LoVo (cell line): ENCODE data around the gene C1QTNF12.

ENCODE experiments used
- DNase-seq: peaks from one replicate; pipeline ENCODE4 v3.0.0-alpha.2; 2016; ENCODE audit warnings: low spot score

The C1QTNF12 gene

DNA sequence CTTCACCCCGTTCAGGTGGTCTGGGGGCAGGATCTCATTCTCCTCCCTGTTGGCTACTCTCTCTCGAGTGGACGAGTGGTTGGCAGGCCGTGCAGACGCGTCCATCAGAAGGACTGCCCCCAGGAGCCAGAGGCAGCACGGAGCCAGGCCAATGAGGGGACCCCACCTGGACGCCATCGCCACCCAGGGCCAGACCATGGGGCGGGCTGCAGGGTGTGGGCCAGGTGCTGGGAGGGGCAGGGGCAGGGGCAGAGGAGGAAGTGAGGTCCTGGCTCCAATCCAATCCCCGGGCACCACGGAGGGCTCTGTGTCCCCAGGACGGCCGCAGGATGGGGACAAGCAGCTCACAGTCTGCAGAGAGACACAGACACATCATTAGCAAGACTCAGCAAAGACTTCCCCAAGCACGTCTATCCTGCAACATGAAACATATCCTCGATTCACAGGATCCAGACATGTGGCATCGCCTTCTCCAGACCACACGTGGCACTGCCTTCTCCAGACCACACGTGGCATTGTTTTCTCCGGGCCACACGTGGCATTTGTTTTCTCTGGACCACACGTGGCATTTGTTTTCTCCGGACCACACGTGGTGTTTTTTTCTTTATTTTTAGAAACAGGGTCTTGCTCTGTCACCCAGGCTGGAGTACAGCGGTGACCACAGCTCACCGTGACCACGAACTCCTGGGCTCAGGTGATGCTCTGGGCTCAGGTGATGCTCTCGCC lies 17.8 kb downstream of the C1QTNF12 start:
- no peak for DNase-seq

DNA sequence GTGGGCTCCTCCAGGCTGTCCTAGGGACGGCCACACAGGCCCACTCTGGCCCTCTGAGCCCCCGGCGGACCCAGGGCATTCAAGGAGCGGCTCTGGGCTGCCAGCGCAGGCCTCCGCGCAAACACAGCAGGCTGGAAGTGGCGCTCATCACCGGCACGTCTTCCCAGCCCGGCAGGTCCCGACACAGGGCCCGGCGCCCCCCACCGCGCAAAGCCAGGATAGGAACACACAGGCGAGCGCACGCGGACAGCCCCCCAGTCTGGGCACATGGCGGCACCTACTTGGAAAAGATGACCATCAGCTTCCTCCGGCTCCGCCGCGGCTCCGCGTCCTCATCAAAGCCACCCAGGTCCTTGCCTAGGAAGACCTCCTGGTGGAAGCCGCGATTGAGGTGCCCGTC lies 18.3 kb downstream of the C1QTNF12 start:
- no peak for DNase-seq

DNA sequence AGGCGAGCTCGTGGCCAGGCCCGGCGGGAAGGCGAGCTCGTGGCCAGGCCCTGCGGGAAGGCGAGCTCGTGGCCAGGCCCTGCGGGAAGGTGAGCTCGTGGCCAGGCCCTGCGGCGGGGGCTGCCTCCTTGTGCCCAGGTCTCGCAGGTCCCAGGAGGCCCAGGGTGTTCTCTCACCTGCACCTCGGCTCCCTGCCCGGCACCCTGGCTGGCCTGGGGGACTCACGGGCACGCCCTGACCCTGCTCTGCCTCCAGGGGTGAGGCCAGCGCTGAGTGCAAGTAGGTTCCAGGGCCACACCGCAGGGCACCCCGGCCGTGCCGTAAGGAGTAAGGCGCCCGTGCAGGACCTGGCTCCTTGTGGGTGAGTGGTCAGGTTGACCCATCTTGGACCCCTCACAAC lies 19.1 kb downstream of the C1QTNF12 start:
- no peak for DNase-seq

DNA sequence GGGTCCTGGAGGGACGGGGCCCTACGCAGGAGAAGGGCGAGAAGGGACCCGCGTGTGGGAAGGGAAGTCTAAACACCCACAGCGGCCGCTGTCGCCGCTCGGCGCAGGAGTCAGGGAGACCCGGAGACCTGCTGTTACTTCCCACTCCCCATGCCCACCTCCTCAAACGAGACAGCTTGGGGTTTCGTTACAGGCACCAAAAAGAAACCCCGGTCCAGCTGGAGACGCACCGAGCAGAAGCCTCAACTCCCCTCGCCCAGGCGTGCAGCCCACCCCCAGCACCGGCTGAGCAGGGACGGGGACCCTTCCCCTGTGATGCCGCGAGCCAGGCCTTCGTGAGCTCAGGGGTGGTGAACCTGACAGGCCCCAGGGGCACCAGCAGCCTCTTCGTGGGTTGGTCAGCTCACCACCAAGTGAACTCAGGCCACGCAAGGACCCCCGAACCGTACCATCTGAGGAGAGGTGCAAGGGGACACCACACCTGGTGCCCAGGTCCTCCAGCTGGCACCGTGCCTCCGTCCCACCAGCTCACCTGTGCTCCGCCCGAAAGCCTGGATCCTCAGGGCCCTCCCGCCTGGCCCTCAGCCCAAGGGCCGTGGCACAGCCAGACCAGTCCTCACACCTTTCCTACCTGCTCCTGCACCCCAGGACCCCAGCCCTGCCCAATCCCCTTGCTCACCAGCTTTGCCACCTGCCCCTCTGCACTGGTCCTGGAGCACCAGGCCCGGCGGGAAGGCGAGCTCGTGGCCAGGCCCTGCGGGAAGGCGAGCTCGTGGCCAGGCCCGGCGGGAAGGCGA lies 19.8 kb downstream of the C1QTNF12 start:
- DNase-seq, result no peak

DNA sequence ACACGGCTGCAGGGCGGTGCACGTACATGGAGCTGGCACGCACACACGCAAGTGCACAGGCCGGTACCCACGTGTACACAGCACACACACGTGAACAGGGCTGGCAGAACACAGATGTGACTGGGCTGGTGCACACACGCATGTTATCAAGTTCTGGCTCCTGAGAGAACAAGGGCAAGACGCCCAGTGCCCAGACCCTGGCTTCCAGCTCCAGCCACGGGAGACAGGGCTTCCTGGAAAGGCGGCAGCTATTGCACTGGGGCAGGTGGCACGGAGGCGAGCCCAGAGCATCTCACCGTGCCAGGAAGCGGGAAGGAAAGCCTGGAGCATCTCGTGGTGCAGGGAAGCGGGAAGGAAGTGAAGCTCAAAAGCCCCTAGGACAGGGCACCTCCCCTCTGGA lies 20.6 kb downstream of the C1QTNF12 start:
- no peak for DNase-seq

DNA sequence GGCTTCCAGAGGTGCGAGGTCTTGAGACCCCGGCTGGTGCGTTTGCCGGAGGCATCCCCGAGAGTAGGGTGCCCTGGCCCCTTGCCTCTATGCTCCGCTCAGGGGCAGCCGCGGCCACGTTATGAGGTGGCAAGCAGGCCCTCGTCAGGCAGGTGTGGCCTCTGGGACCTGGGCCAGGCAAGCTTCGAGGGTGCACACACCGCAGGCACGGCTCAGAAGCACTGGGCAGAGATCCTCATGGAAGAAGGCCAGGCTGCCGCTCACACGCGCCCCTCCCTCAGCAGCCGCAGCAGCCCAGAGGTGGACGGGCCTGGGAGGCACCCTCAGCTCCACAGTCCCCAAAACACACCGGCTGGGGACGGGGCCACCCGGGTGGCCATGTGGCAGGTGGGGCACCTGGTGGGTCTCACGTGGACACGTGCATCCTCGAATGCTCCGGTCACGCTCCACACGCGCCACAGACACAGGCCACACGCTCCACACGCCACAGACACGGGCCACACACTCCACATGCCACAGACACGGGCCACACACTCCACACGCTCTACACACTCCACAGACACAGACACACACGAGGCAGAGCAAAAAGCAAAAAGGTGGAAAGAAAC lies 21.2 kb downstream of the C1QTNF12 start:
- no peak for DNase-seq

DNA sequence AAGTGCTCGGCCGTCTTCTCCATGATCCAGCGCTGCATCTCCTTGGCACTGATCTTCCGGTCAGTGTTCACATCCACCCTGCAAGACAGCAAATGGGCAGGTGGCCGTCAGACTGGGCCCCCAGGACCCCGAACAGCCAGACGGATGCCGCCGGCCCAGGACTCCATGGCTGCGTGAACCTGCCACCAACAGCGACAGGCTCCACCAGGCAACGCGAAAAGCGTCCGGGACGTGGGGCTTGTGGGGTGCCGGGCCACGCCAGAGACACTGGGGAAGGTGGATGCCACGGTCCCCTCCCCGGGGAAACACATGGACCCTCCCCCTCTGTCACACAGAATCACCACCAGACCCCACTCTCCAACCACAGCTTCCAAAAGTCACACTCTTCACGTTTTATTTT lies 22.6 kb downstream of the C1QTNF12 start:
- no peak for DNase-seq

DNA sequence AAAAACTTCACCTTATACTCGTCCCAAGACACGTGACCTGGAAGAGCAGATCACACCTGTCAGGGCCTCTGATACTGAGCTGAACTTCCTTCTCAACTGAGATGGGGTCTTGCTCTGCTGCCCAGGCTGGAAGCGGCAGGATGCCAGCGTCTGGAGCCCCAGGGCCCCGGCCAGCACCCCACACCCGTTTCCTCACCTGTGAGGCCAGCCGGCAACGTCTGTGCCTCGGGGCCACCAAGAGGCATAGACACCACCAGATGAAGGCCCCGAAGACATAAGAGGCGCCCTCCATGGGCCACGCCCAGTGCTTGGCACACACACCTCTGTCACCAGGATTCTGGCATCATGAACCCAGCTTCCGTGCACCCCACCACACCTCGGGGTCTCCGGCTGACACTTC lies 23.2 kb downstream of the C1QTNF12 start:
- DNase-seq, result no peak

DNA sequence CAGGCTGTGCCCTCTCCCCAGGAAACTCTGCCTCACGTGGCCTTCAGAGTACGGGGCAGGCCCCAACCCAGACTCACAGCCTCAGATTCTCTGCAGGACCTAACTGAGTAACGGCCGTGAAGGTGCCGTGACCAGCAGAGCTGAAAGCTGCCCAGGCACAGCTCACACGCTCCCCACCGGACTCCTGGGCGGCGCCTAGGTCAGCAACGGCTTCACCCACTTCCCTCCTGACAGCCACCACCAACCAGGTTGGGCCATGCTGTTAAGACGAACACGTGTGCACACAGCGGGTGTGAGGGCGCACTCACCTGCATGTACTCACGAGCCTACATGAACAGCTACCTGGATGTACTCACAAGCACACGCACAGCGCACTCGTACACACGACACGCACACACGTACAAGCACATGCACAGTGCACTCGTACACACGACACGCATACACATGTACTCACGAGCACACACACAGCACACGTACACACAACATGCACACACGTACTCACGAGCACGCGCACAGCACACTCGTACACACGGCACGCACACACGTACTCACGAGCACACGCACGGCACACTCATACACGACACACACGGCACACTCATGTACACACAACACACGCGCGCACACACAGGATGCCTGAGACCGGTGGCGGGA lies 23.8 kb downstream of the C1QTNF12 start:
- no peak for DNase-seq

DNA sequence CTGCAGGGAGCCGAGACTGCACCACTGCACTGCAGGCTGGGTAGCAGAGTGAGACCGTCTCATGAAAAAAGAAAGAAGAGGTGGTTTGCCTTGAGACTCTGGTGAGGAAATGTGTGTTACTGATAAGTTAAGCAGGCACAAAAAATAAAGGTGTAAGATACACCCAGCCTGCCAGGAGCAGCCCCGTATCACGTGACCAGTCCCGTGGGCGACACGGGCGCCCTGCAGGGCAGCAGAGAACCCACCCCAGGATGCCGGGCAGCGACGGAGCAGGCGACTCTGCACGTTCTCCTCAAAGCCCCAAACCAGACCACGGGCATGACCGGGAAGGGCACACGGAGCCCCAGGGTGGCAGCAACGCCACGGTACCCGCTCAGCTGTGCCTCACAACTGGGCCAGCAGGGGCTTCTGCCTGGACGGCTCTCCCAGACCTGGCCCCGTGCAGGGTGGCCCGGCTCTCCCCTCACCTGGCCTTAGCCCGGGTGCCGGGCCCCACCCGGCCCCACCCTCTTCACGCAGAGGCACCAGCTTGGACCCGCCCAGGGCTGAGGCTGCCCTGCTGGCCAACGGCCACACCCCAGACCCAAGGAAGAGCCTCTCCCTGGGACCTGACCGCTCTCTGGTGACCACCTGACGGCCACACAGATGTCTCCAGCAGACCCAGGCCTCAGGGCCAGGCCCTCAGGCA lies 24.5 kb downstream of the C1QTNF12 start:
- no peak for DNase-seq

DNA sequence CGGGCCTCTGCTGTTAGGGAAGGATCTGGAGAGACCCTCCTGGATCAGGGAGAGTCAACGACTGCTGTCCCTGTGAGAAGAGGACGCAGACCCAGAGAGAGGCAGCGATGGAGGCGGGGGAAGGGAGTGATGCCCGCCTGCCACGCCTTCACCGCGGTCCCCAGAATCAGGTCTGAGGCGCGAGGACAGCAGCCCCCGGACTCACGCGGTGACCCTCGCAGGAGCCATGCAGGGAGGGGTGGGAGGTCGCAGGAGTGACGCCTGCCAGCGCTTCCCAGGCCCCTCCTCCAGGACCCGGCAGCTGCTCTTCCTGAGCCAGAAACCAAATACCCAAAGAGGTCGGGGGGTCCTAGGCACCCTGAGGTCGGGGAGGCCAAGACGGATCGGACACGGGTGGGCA lies 26.3 kb downstream of the C1QTNF12 start:
- DNase-seq, result no peak

DNA sequence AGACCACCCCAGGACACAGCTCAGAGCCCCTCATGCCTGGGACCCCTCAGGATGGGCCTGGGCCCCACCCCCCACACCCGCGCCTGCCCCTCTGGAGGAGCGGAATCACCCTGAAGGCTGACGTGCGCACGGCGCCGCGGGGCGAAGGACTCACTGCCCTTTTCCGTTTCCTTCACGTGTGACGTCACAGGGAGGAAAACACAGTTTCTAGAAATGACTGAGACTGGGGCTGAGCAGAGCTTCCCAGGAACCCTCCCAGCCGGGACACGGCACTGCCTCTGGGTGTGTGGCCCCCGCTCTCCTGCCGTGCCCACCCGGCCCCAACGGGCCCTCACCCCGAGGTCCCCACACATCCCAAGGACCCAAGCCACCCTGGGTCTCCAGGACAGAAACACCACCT lies 27.2 kb downstream of the C1QTNF12 start:
- DNase-seq, result no peak

DNA sequence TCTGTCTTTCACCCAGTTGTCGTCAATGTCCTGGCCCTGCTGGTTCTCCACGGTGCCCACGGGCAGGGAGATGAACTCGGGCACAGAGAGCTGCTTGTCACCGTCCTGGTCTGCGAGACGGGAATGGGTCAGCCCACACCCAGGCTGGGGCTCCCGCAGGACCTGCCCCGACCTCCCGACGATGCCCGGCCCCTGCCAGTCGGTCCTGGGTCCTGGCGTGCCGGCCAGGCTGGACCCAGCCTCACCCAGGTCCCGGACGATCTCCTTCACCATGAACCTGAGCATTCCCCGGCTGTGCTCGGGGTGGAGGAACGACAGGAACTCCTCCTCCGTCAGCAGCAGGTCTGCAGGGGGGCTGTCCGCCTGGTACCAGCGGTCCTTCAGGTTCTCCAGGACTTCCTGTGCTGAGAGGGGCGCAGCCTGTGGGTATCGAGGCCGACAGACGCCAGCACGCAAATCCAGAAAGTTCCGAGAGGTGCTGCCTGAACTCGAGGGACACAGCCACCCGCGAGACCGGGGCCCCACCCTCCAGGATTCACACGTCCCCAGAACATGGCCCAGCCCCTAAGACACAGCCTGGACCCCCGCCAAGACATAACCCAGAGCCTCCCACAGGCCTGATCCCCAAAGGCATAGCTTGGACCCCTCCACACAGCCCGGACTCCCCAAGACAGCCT lies 27.9 kb downstream of the C1QTNF12 start:
- DNase-seq, result no peak

DNA sequence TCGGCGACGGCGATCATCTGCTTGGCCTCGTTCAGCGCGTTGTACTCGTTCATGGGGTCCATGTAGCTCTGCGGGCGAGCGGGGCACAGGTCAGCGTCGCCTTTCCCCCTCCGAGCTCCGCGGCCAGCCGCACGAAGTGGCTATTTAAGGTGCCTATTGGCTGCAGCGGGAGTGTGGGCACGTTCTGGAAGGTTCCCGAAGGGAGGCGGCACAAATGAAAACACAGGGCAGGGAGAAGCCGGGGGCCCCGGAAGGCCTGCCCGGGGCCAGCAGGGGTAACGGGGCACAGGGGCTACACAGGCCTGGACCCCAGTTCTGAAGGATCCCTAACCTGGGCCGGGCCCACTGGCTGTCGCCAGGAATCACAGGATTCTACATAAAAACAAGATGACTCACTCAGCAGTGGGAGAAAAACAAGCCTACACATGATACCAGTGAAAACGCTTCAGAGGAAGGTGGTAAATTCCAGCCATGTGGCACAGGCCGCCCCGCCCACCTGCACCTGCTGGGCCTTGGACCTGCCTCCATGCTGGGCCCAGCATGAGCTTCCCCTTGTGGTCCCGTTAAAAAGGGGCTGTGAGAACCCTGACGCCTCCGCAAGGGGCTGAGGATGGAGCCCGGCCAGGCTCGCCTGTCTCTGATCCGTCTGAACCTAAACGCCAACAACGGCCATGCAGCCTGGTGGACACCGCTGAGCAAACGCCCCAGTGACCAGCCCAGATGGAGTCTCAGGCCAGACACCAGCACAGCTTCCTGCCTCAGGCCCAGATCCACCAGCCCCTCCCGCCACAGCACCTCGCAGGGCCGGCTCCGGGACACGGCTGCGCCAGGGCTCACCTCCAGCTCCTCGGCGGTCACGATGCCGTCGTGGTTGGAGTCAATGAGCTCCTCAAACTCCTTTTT lies 28.6 kb downstream of the C1QTNF12 start:
- DNase-seq, result peak; percentile 77

DNA sequence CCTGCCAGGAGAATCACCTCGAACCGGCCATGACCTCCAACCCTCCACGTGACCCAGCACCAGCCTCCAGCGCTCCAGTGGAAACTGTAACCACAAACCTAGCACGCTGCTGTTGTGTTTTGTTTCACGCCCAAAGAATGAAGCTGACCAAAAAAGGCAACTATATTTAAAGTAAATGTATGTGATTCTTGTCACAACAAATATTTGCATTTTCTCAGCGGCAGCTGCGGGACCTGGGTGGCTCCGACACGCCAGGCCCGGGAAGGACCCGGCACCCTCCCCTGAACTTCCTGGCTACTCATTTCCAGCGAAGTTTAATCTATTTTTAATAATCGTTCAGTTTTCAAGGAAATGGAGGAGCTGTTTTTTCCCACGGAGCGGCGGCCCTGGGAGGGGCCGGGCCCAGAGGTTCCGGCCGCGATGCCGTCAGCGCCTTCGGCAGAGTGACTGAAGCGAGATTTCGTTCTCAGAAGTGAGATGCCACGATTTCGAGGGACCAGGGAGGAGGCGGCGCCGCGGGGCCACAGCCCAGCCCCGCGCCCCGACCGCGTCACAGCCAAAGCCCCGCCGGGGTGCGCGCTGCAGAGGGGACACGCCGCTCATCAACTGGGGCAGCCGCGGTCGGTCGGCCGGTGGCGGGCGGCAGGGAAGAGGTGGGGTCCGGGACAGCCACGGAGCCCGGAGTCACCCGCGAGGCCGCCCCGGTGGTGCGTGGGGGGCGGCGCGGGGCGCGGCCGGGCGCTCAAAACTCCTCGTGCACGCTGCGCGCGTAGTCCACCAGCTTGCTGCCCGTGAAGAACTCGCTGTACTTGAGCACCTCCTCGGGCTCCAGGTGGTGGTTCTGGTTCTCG lies 29.5 kb downstream of the C1QTNF12 start:
- DNase-seq, result no peak

DNA sequence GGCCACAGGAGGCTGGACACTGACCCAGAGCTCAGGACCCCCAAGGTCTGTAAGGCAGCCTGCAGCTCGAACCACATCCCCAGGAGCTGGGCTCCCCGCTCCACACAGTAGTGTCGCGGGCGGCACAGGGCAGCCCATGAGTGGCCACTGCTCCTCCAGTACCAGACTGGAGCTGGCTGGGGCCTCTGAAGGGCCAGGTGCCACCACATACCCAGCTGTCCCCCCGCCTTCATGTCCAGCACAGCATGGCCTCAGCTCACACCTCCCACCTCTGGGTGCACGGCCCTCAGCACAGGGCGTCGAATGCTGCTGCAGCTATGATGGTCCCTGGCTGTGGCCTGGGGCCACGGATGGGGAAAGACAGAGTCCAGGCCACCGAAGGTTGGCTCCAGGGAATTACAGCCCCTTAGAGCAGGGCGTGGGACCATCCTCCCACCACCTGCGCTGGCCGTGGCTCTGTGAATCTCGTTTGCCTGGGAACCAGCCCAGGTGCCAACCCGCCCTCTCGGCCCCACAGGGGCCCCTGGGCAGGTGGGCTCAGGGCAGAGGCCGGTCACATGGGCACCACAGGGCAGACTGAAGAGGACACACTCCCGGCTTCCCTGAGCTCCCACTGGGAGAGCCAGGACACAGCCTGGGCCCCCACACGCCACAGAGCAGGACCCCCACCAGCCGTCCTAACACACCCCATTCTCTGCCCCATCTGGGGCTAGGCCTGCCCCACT lies 30.5 kb downstream of the C1QTNF12 start:
- no peak for DNase-seq

DNA sequence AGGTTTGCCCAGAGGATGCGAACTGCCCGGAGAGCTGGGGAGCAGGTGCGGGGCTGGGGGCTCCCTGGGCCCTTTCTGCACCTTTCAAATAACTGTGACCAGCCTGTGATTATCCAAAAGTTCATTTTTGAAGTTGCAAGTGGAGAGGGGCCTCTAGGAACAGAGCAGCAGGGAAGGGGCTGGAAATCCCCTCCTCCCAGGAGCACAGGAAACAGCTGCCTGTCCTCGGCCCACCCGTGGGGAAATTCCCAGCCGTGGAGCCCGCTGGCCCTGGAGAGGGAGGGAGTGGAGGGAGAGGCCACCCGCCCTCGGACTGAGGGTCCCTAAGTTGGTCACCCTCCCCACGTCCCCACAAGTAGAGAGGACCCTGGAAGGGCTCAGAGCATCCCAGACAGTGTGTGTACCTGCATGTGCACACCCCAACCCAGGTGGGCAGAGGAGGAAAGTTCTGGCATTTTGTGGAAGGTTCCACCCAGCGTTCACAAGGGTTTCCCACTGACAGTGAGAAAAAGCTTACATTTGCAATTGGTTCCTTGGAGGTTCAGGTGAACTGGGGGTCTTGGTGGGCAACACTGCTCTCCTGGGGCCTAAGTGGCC lies 31.3 kb downstream of the C1QTNF12 start:
- no peak for DNase-seq
